Kidney (tissue), 14 donors: ENCODE data around the gene LRRIQ4. TPM values are rescaled to one million over a fixed set of nuclear protein-coding genes. Genes with fewer than 3 reads are reported as not detected.

Source experiments
- DNase-seq, 5 donors: peaks; one replicate each; pipeline ENCODE4 v3.0.0-alpha.2; 2013 to 2020
- FAIRE-seq: peaks from 2 replicates; lab custom pipeline; 2012; peaks lifted over from hg19 to GRCh38; lab: Jason Lieb, UNC
- H3K27ac ChIP-seq, 2 donors: one replicate each; pipeline ENCODE4 v1.7.0; 2013; ENCODE audit warnings: low read depth in 2 of 2, low read length in 2 of 2, inconsistent platforms in 1 of 2
- H3K27me3 ChIP-seq: one replicate; pipeline ENCODE4 v1.7.1; 2013; ENCODE audit warnings: low read length, inconsistent platforms; ENCODE audit not compliant: control insufficient read depth, insufficient read depth
- H3K36me3 ChIP-seq, 3 donors: one replicate each; pipeline versions ENCODE4 v1.7.0 to v1.7.1; 2013; ENCODE audit warnings: low read length in 3 of 3, control low read depth in 1 of 3, inconsistent platforms in 1 of 3; ENCODE audit not compliant: insufficient read depth in 3 of 3, control insufficient read depth in 2 of 3
- H3K4me1 ChIP-seq, 3 donors: one replicate each; pipeline versions ENCODE4 v1.7.0 to v1.7.1; 2013; ENCODE audit warnings: low read length in 3 of 3, inconsistent platforms in 1 of 3, low read depth in 1 of 3; ENCODE audit not compliant: control insufficient read depth in 2 of 3, insufficient read depth in 2 of 3
- H3K4me3 ChIP-seq, 3 donors: one replicate each; pipeline versions ENCODE4 v1.7.0 to v1.8.1; 2013; ENCODE audit warnings: low read length in 3 of 3, control low read depth in 1 of 3, inconsistent platforms in 1 of 3
- H3K9ac ChIP-seq, 3 donors: one replicate each; pipeline versions ENCODE4 v1.7.0 to v1.7.1; 2013; ENCODE audit warnings: low read length in 3 of 3, control low read depth in 1 of 3, inconsistent platforms in 1 of 3
- H3K9me3 ChIP-seq, 3 donors: one replicate each; pipeline versions ENCODE4 v1.7.0 to v1.7.1; 2013; ENCODE audit warnings: low read length in 3 of 3, control low read depth in 1 of 3, inconsistent platforms in 1 of 3; ENCODE audit not compliant: control insufficient read depth in 2 of 3, insufficient read depth in 1 of 3
- CTCF ChIP-seq: IDR thresholded peaks from 3 replicates; pipeline ENCODE4 v1.5.1; 2012; ENCODE audit warnings: mild to moderate bottlenecking, moderate library complexity, borderline replicate concordance; ENCODE audit not compliant: insufficient read depth; ENCODE audit errors: extremely low read depth
- intact Hi-C: fragments of 100-400 bp; cut with DNase I; formaldehyde crosslinking; loops from one replicate; pipeline ENCODE4 v1.11.1; 2022
- polyA plus RNA-seq: library from polyadenylated mRNA; stranded (reverse); fragments of 350-450 nt; fragmentation: Illumina TruSeq; extraction: RNeasy Lipid Tissue Mini Kit (QIAGEN cat#74804); gene quantifications from one replicate; pipeline ENCODE4 v1.2.3, GENCODE V29; 2014; ENCODE audit warnings: low read depth, low replicate concordance; ENCODE audit not compliant: insufficient read depth
- total RNA-seq: library from RNA; stranded (reverse); fragmentation: NEBNext Ultra II Directional; extraction: Animal tissue kit (Norgen Biotek cat#: 25700); gene quantifications from one replicate; pipeline ENCODE4 v1.2.1, GENCODE V29; 2021
- donor health status: control.
- donor health status: control.
- donor health status: control.
- donor health status: control.
- donor health status: control.
- donor health status: DM: yes; HTN: yes; CAD: no.
- donor health status: Normal renal cell carcinoma (clear cell type).

Gene LRRIQ4
- total and polyA plus RNA-seq, 2 donors from 2014 or later: not detected

- no peak for FAIRE-seq
- no peak overlapping the region for H3K9ac ChIP-seq
- no peaks in the 10 kb centered on the region for H3K36me3 ChIP-seq
- H3K9me3 ChIP-seq: no peaks in the 10 kb centered on the region
- H3K27ac ChIP-seq: no peak overlapping the region
- intact Hi-C loops: no loop called here
- TF ChIP-seq CTCF: no peak
- no peak for DNase-seq
- no peaks in the 10 kb centered on the region for H3K27me3 ChIP-seq
- no peak overlapping the region for H3K4me3 ChIP-seq
- no peaks in the 10 kb centered on the region for H3K4me1 ChIP-seq
These were observed 66.4 kb downstream of the LRRIQ4 start for GRCh38 chr3:169879013-169879557.

- H3K9ac ChIP-seq: no peak overlapping the region
- no peaks in the 10 kb centered on the region for H3K27me3 ChIP-seq
- intact Hi-C loops: no loop called here
- no peak for DNase-seq
- H3K9me3 ChIP-seq: no peaks in the 10 kb centered on the region
- H3K4me1 ChIP-seq: no peaks in the 10 kb centered on the region
- no peaks in the 10 kb centered on the region for H3K36me3 ChIP-seq
- no peak overlapping the region for H3K27ac ChIP-seq
- no peak for FAIRE-seq
- TF ChIP-seq CTCF: no peak
- H3K4me3 ChIP-seq: no peak overlapping the region
These were observed 67.3 kb downstream of the LRRIQ4 start for GRCh38 chr3:169879845-169880575.

- no peak for FAIRE-seq
- DNase-seq: no peak
- no peaks in the 10 kb centered on the region for H3K4me1 ChIP-seq
- H3K27ac ChIP-seq: no peak overlapping the region
- no peak overlapping the region for H3K9ac ChIP-seq
- no peak overlapping the region for H3K4me3 ChIP-seq
- intact Hi-C loops: no loop called here
- no peaks in the 10 kb centered on the region for H3K27me3 ChIP-seq
- TF ChIP-seq CTCF: no peak
- no peaks in the 10 kb centered on the region for H3K9me3 ChIP-seq
- H3K36me3 ChIP-seq: no peaks in the 10 kb centered on the region
These were observed 68.0 kb downstream of the LRRIQ4 start for GRCh38 chr3:169880576-169881250.
